ENCODE data around the gene CTCFL. TPM values are rescaled to one million over a fixed set of nuclear protein-coding genes. Genes with fewer than 3 reads are reported as not detected.
A peak's percentile ranks its signal among the peaks of the same experiment; 100 is the strongest.

CTCFL gene
- total and polyA plus RNA-seq, 2 of the 13 experiments (the other 11 are each of a cell fraction or from before 2014, with no cell fraction given), result 0.04 TPM; not detected in 1

- no peak for TF ChIP-seq E2F5 (CRISPR knock-in tag; conservative IDR thresholded peaks at IDR 0.05)
- TF ChIP-seq ZZZ3 (CRISPR knock-in tag; IDR thresholded peaks at IDR 0.05; ENCODE audit: borderline replicate concordance), result no peak
- TF ChIP-seq GATAD1 (CRISPR knock-in tag; IDR thresholded peaks at IDR 0.05), result peak; percentile 54; the same call in 1 of the 2 replicates
- TF ChIP-seq RBAK (CRISPR knock-in tag; IDR thresholded peaks at IDR 0.05), result no peak
- TF ChIP-seq NR2F6 (IDR thresholded peaks at IDR 0.05), result peak; percentile 61
- TF ChIP-seq NR2F6 (CRISPR knock-in tag; IDR thresholded peaks at IDR 0.05), result peak; percentile 82
- TF ChIP-seq DPF2 (CRISPR knock-in tag; IDR thresholded peaks at IDR 0.05; ENCODE audit: borderline replicate concordance, low read depth), result no peak
- TF ChIP-seq, protein P1, sequence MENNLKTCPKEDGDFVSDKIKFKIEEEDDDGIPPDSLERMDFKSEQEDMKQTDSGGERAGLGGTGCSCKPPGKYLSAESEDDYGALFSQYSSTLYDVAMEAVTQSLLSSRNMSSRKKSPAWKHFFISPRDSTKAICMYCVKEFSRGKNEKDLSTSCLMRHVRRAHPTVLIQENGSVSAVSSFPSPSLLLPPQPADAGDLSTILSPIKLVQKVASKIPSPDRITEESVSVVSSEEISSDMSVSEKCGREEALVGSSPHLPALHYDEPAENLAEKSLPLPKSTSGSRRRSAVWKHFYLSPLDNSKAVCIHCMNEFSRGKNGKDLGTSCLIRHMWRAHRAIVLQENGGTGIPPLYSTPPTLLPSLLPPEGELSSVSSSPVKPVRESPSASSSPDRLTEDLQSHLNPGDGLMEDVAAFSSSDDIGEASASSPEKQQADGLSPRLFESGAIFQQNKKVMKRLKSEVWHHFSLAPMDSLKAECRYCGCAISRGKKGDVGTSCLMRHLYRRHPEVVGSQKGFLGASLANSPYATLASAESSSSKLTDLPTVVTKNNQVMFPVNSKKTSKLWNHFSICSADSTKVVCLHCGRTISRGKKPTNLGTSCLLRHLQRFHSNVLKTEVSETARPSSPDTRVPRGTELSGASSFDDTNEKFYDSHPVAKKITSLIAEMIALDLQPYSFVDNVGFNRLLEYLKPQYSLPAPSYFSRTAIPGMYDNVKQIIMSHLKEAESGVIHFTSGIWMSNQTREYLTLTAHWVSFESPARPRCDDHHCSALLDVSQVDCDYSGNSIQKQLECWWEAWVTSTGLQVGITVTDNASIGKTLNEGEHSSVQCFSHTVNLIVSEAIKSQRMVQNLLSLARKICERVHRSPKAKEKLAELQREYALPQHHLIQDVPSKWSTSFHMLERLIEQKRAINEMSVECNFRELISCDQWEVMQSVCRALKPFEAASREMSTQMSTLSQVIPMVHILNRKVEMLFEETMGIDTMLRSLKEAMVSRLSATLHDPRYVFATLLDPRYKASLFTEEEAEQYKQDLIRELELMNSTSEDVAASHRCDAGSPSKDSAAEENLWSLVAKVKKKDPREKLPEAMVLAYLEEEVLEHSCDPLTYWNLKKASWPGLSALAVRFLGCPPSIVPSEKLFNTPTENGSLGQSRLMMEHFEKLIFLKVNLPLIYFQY (CRISPR knock-in tag; IDR thresholded peaks at IDR 0.05; ENCODE audit: borderline replicate concordance), result no peak; the same call in 1 of the 2 replicates
- no peak; the same call in 1 of the 2 replicates for TF ChIP-seq RAD51 (IDR thresholded peaks at IDR 0.05; ENCODE audit: borderline replicate concordance)
- TF ChIP-seq ZNF558 (CRISPR knock-in tag; IDR thresholded peaks at IDR 0.05; ENCODE audit: borderline replicate concordance), result no peak
- TF ChIP-seq SUZ12 (IDR thresholded peaks at IDR 0.05; ENCODE audit: low read depth, low read length), result no peak
- TF ChIP-seq MBNL3 (CRISPR knock-in tag; conservative IDR thresholded peaks at IDR 0.05), result no peak
- TF ChIP-seq NFIC (IDR thresholded peaks at IDR 0.05; ENCODE audit: low read length), result peak; percentile 82; the same call in 1 of the 2 replicates
- peak; percentile 29 for TF ChIP-seq YY1 (IDR thresholded peaks at IDR 0.05; ENCODE audit: insufficient read depth, insufficient replicate concordance, low read depth, low read length)
- no peak for TF ChIP-seq TOPORS (CRISPR knock-in tag; IDR thresholded peaks at IDR 0.05)
- TF ChIP-seq MAFK (conservative IDR thresholded peaks at IDR 0.05 in 1 of 2, IDR thresholded peaks at IDR 0.05 in 1 of 2; ENCODE audit: low read length in 2 of 2), result no peak
- peak; percentile 46; the same call in 1 of the 2 replicates for TF ChIP-seq TBX3 (IDR thresholded peaks at IDR 0.05; ENCODE audit: borderline replicate concordance)
- TF ChIP-seq ZNF772 (CRISPR knock-in tag; IDR thresholded peaks at IDR 0.05), result no peak
- TF ChIP-seq ZNF775 (CRISPR knock-in tag; IDR thresholded peaks at IDR 0.05; ENCODE audit: borderline replicate concordance), result no peak
- no peak for TF ChIP-seq ZNF354B (CRISPR knock-in tag; IDR thresholded peaks at IDR 0.05)
- TF ChIP-seq ZNF136 (CRISPR knock-in tag; IDR thresholded peaks at IDR 0.05; ENCODE audit: low read depth), result no peak
- peak; percentile 81; the same call in 1 of the 2 replicates for TF ChIP-seq ZBTB20 (CRISPR knock-in tag; IDR thresholded peaks at IDR 0.05; ENCODE audit: borderline replicate concordance, low read depth)
- TF ChIP-seq NONO (IDR thresholded peaks at IDR 0.05), result no peak
- no peak for TF ChIP-seq NONO (CRISPR knock-in tag; conservative IDR thresholded peaks at IDR 0.05)
- TF ChIP-seq FOXK2 (IDR thresholded peaks at IDR 0.05), result no peak
- TF ChIP-seq, protein P2, sequence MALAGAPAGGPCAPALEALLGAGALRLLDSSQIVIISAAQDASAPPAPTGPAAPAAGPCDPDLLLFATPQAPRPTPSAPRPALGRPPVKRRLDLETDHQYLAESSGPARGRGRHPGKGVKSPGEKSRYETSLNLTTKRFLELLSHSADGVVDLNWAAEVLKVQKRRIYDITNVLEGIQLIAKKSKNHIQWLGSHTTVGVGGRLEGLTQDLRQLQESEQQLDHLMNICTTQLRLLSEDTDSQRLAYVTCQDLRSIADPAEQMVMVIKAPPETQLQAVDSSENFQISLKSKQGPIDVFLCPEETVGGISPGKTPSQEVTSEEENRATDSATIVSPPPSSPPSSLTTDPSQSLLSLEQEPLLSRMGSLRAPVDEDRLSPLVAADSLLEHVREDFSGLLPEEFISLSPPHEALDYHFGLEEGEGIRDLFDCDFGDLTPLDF (CRISPR knock-in tag; IDR thresholded peaks at IDR 0.05), result no peak
- peak; percentile 66 to 87; a peak in 3 of 4 replicates for TF ChIP-seq NR2F1 (CRISPR knock-in tag; IDR thresholded peaks at IDR 0.05)
Measured at GRCh38 chr20:57546956-57547649, 22.2 kb upstream of the CTCFL start (continued).
